C4-2B (cell line): ENCODE results near the gene ABHD15.

ENCODE experiments used
- CTCF ChIP-seq: fragments of 450-650 bp; conservative IDR thresholded peaks from 2 replicates; pipeline ENCODE4 v1.5.1; 2017; ENCODE audit warnings: mild to moderate bottlenecking
- ZFX ChIP-seq: fragments of 450-650 bp; IDR thresholded peaks from 2 replicates; pipeline ENCODE4 v1.6.1; 2017

- no peak for TF ChIP-seq CTCF
- no peak for TF ChIP-seq ZFX
Observed at GRCh38 chr17:29588017-29588561, 21.3 kb upstream of the ABHD15 start.
